Osteocyte (in vitro differentiated cells): ENCODE data around the gene TMEM253. TPM values are rescaled to one million over a fixed set of nuclear protein-coding genes. Genes with fewer than 3 reads are reported as not detected.

ENCODE experiments used
- DNase-seq: peaks from one replicate; pipeline ENCODE4 v3.0.0; 2021; ENCODE audit warnings: mixed read lengths; ENCODE audit not compliant: unreplicated experiment; ENCODE audit errors: extremely low spot score
- H3K27ac Mint-ChIP-seq: one replicate; pipeline ENCODE4 v1.8.0; 2021; ENCODE audit warnings: mild to moderate bottlenecking, mixed read lengths; ENCODE audit not compliant: unreplicated experiment
- H3K27me3 Mint-ChIP-seq: one replicate; pipeline ENCODE4 v1.8.0; 2021; ENCODE audit warnings: mixed read lengths; ENCODE audit not compliant: unreplicated experiment
- H3K36me3 Mint-ChIP-seq: one replicate; pipeline ENCODE4 v1.8.0; 2021; ENCODE audit warnings: mixed read lengths; ENCODE audit not compliant: unreplicated experiment
- H3K4me1 Mint-ChIP-seq: one replicate; pipeline ENCODE4 v1.8.0; 2021; ENCODE audit warnings: mixed read lengths; ENCODE audit not compliant: unreplicated experiment
- H3K4me3 Mint-ChIP-seq: one replicate; pipeline ENCODE4 v1.8.0; 2021; ENCODE audit warnings: mild to moderate bottlenecking, moderate library complexity, mixed read lengths; ENCODE audit not compliant: unreplicated experiment
- H3K9me3 Mint-ChIP-seq: one replicate; pipeline ENCODE4 v1.8.0; 2021; ENCODE audit warnings: mixed read lengths; ENCODE audit not compliant: unreplicated experiment
- CTCF ChIP-seq: fragments of 200-600 bp; sonication (generic); IDR thresholded peaks from 2 replicates; pipeline ENCODE4 v1.5.0; 2021; ENCODE audit warnings: antibody characterized with exemption, mild to moderate bottlenecking, moderate library complexity
- total RNA-seq: library from RNA; stranded (reverse); gene quantifications from 2 replicates; pipeline ENCODE4 v1.2.1, GENCODE V29; 2021

Gene TMEM253
- total RNA-seq, 1 donor from 2014 or later, result 1.2 TPM

GRCh38 chr14:21108791-21109190 is 7.9 kb downstream of the TMEM253 start:
- Mint-ChIP-seq H3K27me3 (peaks cover 6% of the 10 kb centered on the region), H3K27ac (no peak overlapping the region), H3K4me3 (no peak overlapping the region), H3K9me3 (no peaks in the 10 kb centered on the region), H3K36me3 (no peaks in the 10 kb centered on the region), H3K4me1 (peaks cover 22% of the 10 kb centered on the region)
- no peak for TF ChIP-seq CTCF
- DNase-seq, result no peak

GRCh38 chr14:21109377-21110138 is 8.7 kb downstream of the TMEM253 start:
- no peaks in the 10 kb centered on the region for H3K9me3 Mint-ChIP-seq
- no peak overlapping the region for H3K4me3 Mint-ChIP-seq
- H3K27ac Mint-ChIP-seq, result no peak overlapping the region

GRCh38 chr14:21112255-21112654 is 11.4 kb downstream of the TMEM253 start:
- Mint-ChIP-seq H3K4me1 (peaks cover under 1% of the 10 kb centered on the region), H3K4me3 (no peak overlapping the region), H3K36me3 (no peaks in the 10 kb centered on the region), H3K27ac (no peak overlapping the region), H3K9me3 (no peaks in the 10 kb centered on the region), H3K27me3 (peaks cover 7% of the 10 kb centered on the region)
- TF ChIP-seq CTCF, result no peak
- DNase-seq, result no peak

More at GRCh38 chr14:21109377-21110138, 8.7 kb downstream of the TMEM253 start:
- TF ChIP-seq CTCF, result no peak
- DNase-seq, result no peak
- Mint-ChIP-seq H3K4me1 (peaks cover 21% of the 10 kb centered on the region), H3K36me3 (no peaks in the 10 kb centered on the region), H3K27me3 (peaks cover 6% of the 10 kb centered on the region)

- TF ChIP-seq CTCF, result no peak
- H3K9me3 Mint-ChIP-seq, result no peaks in the 10 kb centered on the region
- H3K27ac Mint-ChIP-seq, result no peak overlapping the region
- no peak overlapping the region for H3K4me3 Mint-ChIP-seq
- no peaks in the 10 kb centered on the region for H3K4me1 Mint-ChIP-seq
- H3K27me3 Mint-ChIP-seq, result peaks cover 18% of the 10 kb centered on the region
- DNase-seq, result no peak
- no peaks in the 10 kb centered on the region for H3K36me3 Mint-ChIP-seq
Observed at GRCh38 chr14:21113369-21113768, 12.5 kb downstream of the TMEM253 start.

GRCh38 chr14:21118933-21119332 is 18.1 kb downstream of the TMEM253 start:
- no peak for TF ChIP-seq CTCF

More at GRCh38 chr14:21118933-21119332, 18.1 kb downstream of the TMEM253 start:
- Mint-ChIP-seq H3K27me3 (peaks cover 39% of the 10 kb centered on the region), H3K9me3 (no peaks in the 10 kb centered on the region), H3K27ac (no peak overlapping the region), H3K4me3 (no peak overlapping the region), H3K4me1 (no peaks in the 10 kb centered on the region), H3K36me3 (no peaks in the 10 kb centered on the region)
- DNase-seq, result no peak
